ENCODE results near the gene CDH2.

DNA sequence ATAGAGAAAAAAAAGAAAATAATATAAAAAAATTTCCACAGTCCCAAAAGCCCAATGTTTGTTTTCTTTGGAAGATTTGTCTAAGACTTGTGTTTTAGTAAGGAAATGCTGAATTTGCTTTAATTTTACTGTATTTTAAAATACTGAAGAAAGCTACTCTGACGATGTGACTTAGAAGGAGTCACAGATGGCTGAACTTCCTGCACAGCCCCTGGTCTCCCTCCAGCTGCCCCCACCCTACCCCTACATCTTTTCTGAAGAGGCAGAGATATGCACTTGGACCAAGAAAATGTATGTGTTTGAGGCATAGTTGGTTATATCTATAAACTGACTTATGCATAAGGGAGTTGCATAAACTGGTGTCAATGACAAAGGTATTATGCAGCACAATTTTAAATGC lies 172.3 kb downstream of the CDH2 start:
- TF ChIP-seq ESRRG (CRISPR knock-in tag; IDR thresholded peaks at IDR 0.05) (no peak), ZC3H10 (CRISPR knock-in tag; IDR thresholded peaks at IDR 0.05) (no peak), ARNTL (CRISPR knock-in tag; IDR thresholded peaks at IDR 0.05; ENCODE audit: borderline replicate concordance, low read depth) (no peak), ZNF8 (CRISPR knock-in tag; IDR thresholded peaks at IDR 0.05) (no peak), CSDC2 (CRISPR knock-in tag; IDR thresholded peaks at IDR 0.05) (no peak)
- TF ChIP-seq, protein P1, sequence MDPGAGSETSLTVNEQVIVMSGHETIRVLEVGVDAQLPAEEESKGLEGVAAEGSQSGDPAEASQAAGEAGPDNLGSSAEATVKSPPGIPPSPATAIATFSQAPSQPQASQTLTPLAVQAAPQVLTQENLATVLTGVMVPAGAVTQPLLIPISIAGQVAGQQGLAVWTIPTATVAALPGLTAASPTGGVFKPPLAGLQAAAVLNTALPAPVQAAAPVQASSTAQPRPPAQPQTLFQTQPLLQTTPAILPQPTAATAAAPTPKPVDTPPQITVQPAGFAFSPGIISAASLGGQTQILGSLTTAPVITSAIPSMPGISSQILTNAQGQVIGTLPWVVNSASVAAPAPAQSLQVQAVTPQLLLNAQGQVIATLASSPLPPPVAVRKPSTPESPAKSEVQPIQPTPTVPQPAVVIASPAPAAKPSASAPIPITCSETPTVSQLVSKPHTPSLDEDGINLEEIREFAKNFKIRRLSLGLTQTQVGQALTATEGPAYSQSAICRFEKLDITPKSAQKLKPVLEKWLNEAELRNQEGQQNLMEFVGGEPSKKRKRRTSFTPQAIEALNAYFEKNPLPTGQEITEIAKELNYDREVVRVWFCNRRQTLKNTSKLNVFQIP (CRISPR knock-in tag; IDR thresholded peaks at IDR 0.05; ENCODE audit: borderline replicate concordance, low read depth): no peak
- TF ChIP-seq, protein P2, sequence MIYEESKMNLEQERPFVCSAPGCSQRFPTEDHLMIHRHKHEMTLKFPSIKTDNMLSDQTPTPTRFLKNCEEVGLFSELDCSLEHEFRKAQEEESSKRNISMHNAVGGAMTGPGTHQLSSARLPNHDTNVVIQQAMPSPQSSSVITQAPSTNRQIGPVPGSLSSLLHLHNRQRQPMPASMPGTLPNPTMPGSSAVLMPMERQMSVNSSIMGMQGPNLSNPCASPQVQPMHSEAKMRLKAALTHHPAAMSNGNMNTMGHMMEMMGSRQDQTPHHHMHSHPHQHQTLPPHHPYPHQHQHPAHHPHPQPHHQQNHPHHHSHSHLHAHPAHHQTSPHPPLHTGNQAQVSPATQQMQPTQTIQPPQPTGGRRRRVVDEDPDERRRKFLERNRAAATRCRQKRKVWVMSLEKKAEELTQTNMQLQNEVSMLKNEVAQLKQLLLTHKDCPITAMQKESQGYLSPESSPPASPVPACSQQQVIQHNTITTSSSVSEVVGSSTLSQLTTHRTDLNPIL (CRISPR knock-in tag; IDR thresholded peaks at IDR 0.05; ENCODE audit: low read depth): no peak
